Keratinocyte (primary cell): Measurements from ENCODE around the gene ANKS1A.

Source experiments
- EZH2 ChIP-seq: IDR thresholded peaks from one replicate; pipeline ENCODE4 v1.6.1; 2012; ENCODE audit warnings: inconsistent platforms, mild to moderate bottlenecking, low read length, moderate library complexity
- TF ChIP-seq, protein P1 (sequence below), 3 experiments: IDR thresholded peaks in 1 of 3; conservative IDR thresholded peaks in 1 of 3; optimal IDR thresholded peaks in 1 of 3; 2 replicates in 2 of 3; 3 replicates in 1 of 3; pipeline versions ENCODE3 to v1.5.1; 2011; ENCODE audit warnings: low read length in 3 of 3, mild to moderate bottlenecking in 3 of 3, moderate library complexity in 2 of 3, control low read depth in 1 of 3, inconsistent platforms in 1 of 3; ENCODE audit not compliant: insufficient read depth in 2 of 3; ENCODE audit errors: extremely low read depth in 1 of 3

DNA sequence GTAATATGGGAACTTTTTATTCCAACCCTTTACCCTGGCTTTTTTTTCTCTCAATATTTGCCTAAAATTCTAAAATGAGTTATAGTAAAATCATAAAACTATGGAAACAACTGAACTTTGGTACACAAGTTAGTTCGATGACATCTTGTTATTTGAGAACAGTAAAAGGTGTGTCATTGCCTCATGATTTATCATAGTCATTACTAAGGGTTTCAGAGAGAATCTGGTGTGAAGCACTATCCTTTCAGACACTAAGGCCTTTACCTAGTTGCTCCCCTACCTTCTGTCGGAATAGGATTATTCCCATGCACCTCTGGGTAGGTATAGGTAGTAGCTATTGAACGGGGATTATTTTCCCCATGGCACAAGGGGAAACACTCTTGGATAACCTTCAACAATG, 12.6 kb upstream of the ANKS1A start:
- no peak for TF ChIP-seq EZH2
- TF ChIP-seq, protein P1, sequence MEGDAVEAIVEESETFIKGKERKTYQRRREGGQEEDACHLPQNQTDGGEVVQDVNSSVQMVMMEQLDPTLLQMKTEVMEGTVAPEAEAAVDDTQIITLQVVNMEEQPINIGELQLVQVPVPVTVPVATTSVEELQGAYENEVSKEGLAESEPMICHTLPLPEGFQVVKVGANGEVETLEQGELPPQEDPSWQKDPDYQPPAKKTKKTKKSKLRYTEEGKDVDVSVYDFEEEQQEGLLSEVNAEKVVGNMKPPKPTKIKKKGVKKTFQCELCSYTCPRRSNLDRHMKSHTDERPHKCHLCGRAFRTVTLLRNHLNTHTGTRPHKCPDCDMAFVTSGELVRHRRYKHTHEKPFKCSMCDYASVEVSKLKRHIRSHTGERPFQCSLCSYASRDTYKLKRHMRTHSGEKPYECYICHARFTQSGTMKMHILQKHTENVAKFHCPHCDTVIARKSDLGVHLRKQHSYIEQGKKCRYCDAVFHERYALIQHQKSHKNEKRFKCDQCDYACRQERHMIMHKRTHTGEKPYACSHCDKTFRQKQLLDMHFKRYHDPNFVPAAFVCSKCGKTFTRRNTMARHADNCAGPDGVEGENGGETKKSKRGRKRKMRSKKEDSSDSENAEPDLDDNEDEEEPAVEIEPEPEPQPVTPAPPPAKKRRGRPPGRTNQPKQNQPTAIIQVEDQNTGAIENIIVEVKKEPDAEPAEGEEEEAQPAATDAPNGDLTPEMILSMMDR (optimal IDR thresholded peaks at IDR 0.05 in 1 of 3, IDR thresholded peaks at IDR 0.05 in 1 of 3, conservative IDR thresholded peaks at IDR 0.05 in 1 of 3; ENCODE audit: extremely low read depth in 1 of 3, insufficient read depth in 2 of 3, low read length in 3 of 3) = no peak
